ENCODE data around the gene SMPD4.
A peak's percentile ranks its signal among the peaks of the same experiment; 100 is the strongest.
"Not testable (repeated sequence)": the region's sequence is repeated elsewhere in the genome, so short reads cannot be mapped to it uniquely, and the experiment has no call there.

Gene SMPD4

GRCh38 chr2:130183512-130184373 lies 2.3 kb upstream of the SMPD4 start:
- TF ChIP-seq CTCF (IDR thresholded peaks at IDR 0.05; ENCODE audit: control insufficient read depth, extremely low read depth, insufficient read depth), result no peak
- peak overlapping the region; percentile 78 for H3K4me3 ChIP-seq (ENCODE audit: low read depth, low read length)
- DNase-seq (ENCODE audit: low read depth), result no peak

GRCh38 chr2:130182826-130183511 lies 1.6 kb upstream of the SMPD4 start:
- not testable (repeated sequence) for DNase-seq (ENCODE audit: low read depth)
- peak overlapping the region; percentile 78 for H3K4me3 ChIP-seq (ENCODE audit: low read depth, low read length)

- H3K4me3 ChIP-seq (ENCODE audit: low read depth, low read length), result peak within 1 kb of the TSS; percentile 78
- peak; percentile 88 for TF ChIP-seq CTCF (IDR thresholded peaks at IDR 0.05; ENCODE audit: control insufficient read depth, extremely low read depth, insufficient read depth)
- peak; percentile 33 for DNase-seq (ENCODE audit: low read depth)
Measured at GRCh38 chr2:130181880-130182682, 679 bp upstream of the SMPD4 start, which contains the start of gene MZT2B. Gene MZT2B (plus strand): TSS chr2:130182262. CDS start chr2:130182283, 21 bp downstream.

GRCh38 chr2:130180404-130181324 lies 738 bp downstream of the SMPD4 start:
- not testable (repeated sequence) for DNase-seq (ENCODE audit: low read depth)
- H3K4me3 ChIP-seq (ENCODE audit: low read depth, low read length), result peak overlapping the region; percentile 78

- H3K4me3 ChIP-seq (ENCODE audit: low read depth, low read length); DNase-seq (ENCODE audit: low read depth): not testable (repeated sequence)
Measured at GRCh38 chr2:130174866-130175265, 6.5 kb downstream of the SMPD4 start.

- TF ChIP-seq CTCF (IDR thresholded peaks at IDR 0.05; ENCODE audit: control insufficient read depth, extremely low read depth, insufficient read depth), result no peak
- H3K4me3 ChIP-seq (ENCODE audit: low read depth, low read length), result no peak overlapping the region
- no peak for DNase-seq (ENCODE audit: low read depth)
Measured at GRCh38 chr2:130169896-130170295, 11.5 kb downstream of the SMPD4 start.

- DNase-seq (ENCODE audit: low read depth); H3K4me3 ChIP-seq (ENCODE audit: low read depth, low read length): not testable (repeated sequence)
Measured at GRCh38 chr2:130169163-130169562, 12.2 kb downstream of the SMPD4 start.

- DNase-seq (ENCODE audit: low read depth); H3K4me3 ChIP-seq (ENCODE audit: low read depth, low read length): not testable (repeated sequence)
Measured at GRCh38 chr2:130166611-130167010, 14.8 kb downstream of the SMPD4 start.

Data from LNCaP clone FGC (cell line).